GM18505 (cell line): ENCODE measurements around the gene UGT1A9.

Experiments used
- ATAC-seq: cut with Tn5 transposase; IDR thresholded peaks from one replicate; pipeline ENCODE4 v1.9.1; 2021; ENCODE audit not compliant: unreplicated experiment
- POLR2A ChIP-seq: IDR thresholded peaks from 4 replicates; pipeline ENCODE4 v1.6.1; 2011; ENCODE audit warnings: borderline replicate concordance; ENCODE audit not compliant: insufficient read depth, insufficient read length; ENCODE audit errors: extremely low read depth

UGT1A9 gene

GRCh38 chr2:233821709-233822100 is 150.0 kb downstream of the UGT1A9 start:
- TF ChIP-seq POLR2A, result no peak
- ATAC-seq, result no peak

GRCh38 chr2:233822101-233822771 is 150.5 kb downstream of the UGT1A9 start:
- no peak for TF ChIP-seq POLR2A
- no peak for ATAC-seq
